Keratinocyte (primary cell): ENCODE measurements around the gene FLII.

Experiments used
- CTCF ChIP-seq, 3 experiments: IDR thresholded peaks in 1 of 3; conservative IDR thresholded peaks in 1 of 3; optimal IDR thresholded peaks in 1 of 3; 2 replicates in 2 of 3; 3 replicates in 1 of 3; pipeline versions ENCODE3 to v1.5.1; 2011; ENCODE audit warnings: low read length in 3 of 3, mild to moderate bottlenecking in 3 of 3, moderate library complexity in 2 of 3, control low read depth in 1 of 3, inconsistent platforms in 1 of 3; ENCODE audit not compliant: insufficient read depth in 2 of 3; ENCODE audit errors: extremely low read depth in 1 of 3
- EZH2 ChIP-seq: IDR thresholded peaks from one replicate; pipeline ENCODE4 v1.6.1; 2012; ENCODE audit warnings: inconsistent platforms, mild to moderate bottlenecking, low read length, moderate library complexity

- no peak for TF ChIP-seq EZH2
- TF ChIP-seq CTCF (optimal IDR thresholded peaks at IDR 0.05 in 1 of 3, IDR thresholded peaks at IDR 0.05 in 1 of 3, conservative IDR thresholded peaks at IDR 0.05 in 1 of 3; ENCODE audit: extremely low read depth in 1 of 3, insufficient read depth in 2 of 3, low read length in 3 of 3) = no peak
Observed at GRCh38 chr17:18257982-18258355, 569 bp downstream of the FLII start.
